ENCODE measurements around the gene RRP1.

Gene RRP1

DNA sequence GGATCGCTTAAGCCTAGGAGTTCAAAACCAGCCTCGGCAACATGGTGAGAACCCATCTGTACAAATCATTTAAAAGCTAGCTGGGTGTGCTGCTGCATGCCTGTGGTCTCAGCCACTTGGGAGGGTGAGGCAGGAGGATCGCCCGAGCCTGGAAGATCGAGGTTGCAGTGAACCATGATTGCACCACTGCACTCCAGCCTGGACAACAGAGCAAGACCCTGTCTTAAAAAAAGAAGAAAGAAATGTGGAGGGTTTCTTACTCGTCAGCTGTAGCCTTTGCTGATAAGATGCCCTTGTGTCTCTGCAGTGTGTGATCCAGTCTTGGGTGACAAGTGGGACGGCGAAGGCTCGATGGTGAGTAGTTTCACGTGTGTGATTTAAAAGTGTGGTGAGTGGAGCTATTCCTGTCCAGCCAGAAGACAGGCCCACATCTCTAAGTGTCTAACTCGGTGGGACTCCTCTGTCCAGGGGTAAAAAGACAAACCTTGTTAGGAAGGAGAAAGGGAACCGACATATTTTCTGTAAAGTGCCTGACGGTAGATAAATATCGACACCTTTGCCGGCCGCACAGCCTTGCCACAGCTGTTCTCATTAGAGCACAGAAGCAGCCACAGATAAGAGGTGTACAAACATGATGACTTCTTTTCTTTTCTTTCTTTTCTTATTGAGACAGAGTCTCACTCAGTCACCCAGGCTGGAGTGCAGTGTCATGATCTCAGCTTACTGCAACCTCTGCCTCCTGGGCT, 43.4 kb upstream of the RRP1 start:
- DNase-seq (ENCODE audit: low read depth) = no peak
- no peak overlapping the region for H3K4me3 ChIP-seq (ENCODE audit: low read depth, low read length)
- TF ChIP-seq, protein P1, sequence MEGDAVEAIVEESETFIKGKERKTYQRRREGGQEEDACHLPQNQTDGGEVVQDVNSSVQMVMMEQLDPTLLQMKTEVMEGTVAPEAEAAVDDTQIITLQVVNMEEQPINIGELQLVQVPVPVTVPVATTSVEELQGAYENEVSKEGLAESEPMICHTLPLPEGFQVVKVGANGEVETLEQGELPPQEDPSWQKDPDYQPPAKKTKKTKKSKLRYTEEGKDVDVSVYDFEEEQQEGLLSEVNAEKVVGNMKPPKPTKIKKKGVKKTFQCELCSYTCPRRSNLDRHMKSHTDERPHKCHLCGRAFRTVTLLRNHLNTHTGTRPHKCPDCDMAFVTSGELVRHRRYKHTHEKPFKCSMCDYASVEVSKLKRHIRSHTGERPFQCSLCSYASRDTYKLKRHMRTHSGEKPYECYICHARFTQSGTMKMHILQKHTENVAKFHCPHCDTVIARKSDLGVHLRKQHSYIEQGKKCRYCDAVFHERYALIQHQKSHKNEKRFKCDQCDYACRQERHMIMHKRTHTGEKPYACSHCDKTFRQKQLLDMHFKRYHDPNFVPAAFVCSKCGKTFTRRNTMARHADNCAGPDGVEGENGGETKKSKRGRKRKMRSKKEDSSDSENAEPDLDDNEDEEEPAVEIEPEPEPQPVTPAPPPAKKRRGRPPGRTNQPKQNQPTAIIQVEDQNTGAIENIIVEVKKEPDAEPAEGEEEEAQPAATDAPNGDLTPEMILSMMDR (IDR thresholded peaks at IDR 0.05; ENCODE audit: control insufficient read depth, extremely low read depth, insufficient read depth) = no peak

DNA sequence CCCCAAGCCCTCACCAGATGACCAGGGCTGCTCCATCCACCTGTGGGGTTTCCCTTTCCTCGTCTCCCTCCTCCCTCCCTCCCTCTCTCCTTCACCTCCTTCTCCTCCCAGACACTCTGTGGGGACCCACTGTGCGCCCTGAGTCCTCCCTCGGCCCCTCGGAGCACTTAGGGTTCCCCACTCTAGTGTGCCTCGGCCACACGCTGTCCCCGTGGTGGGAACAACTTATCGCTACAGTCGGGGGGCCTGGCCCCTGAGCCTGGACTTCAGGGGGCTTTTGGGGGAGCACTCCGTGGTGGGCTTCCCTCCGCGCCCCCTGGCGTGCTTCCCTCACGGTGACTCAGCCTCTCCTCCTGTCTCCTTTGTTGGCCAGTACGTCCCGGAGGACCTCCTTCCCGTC, 40.8 kb upstream of the RRP1 start:
- DNase-seq (ENCODE audit: low read depth) = no peak
- TF ChIP-seq, protein P1 (IDR thresholded peaks at IDR 0.05; ENCODE audit: control insufficient read depth, extremely low read depth, insufficient read depth) = no peak
- H3K4me3 ChIP-seq (ENCODE audit: low read depth, low read length) = no peak overlapping the region

DNA sequence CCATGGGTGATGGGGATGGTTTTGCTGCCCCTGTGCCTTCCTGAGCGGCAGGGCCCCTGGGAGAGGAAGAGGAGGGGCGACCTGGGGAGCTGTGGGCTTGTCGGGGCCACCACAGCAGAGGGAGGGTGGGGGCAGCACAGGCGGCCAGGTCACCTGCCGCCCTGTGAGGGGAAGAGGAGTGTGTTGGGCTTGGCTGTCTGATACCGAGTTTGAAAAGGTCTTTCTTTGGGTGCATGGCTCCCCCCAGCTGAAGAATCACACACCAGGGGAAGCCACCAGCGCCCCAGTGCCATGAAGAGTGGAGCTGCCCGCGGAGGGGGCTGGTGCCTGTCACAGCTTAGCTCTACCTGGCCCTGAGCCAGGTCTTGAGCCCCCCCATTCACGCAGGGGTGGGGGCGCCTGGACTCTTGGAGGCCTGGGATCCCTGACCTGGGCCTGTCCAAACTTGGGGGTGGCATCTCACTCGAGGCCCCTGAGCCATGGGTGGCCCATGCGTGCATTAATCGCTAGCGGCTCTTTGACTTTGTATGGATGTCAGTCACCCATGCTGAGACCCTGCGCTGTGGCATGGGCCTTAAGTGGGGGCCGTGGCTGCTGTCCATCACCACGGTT, 39.6 kb upstream of the RRP1 start:
- no peak overlapping the region for H3K4me3 ChIP-seq (ENCODE audit: low read depth, low read length)
- no peak for DNase-seq (ENCODE audit: low read depth)
- TF ChIP-seq, protein P1 (IDR thresholded peaks at IDR 0.05; ENCODE audit: control insufficient read depth, extremely low read depth, insufficient read depth) = no peak

DNA sequence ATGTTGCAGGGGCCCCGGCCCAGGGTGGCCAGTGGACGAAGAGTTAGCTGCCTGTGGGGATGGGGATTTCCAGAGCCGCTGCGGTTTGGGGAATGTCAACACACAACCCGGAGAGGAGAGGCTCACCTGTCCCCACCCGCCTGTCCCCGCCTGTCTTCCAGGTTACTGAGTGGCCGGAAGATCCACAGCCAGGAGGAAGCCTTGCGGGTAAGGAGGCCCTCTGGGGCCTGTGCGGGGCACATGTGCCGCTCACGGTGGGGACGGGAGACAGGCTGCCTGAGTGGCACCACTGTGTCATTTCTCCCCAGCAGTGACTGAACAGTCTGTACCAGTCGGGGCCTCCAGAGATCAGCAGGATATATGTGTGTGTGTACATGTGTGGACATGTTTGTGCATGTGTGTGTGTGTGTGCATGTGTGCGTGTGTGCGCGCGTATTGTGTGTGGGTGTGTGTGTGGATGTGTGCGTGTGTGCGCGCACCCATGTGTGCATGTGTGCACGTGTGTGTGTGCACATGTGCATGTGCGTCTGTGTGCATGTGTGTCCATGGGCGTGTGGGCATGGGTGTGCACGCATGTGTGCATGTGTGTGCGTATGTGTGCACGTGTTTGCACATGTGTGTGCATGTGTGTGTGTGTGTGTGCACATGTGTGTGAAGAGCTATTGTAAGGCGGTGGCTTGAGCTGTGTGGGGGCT, 38.9 kb upstream of the RRP1 start:
- TF ChIP-seq, protein P1 (IDR thresholded peaks at IDR 0.05; ENCODE audit: control insufficient read depth, extremely low read depth, insufficient read depth) = no peak
- H3K4me3 ChIP-seq (ENCODE audit: low read depth, low read length) = no peak overlapping the region
- DNase-seq (ENCODE audit: low read depth) = no peak

DNA sequence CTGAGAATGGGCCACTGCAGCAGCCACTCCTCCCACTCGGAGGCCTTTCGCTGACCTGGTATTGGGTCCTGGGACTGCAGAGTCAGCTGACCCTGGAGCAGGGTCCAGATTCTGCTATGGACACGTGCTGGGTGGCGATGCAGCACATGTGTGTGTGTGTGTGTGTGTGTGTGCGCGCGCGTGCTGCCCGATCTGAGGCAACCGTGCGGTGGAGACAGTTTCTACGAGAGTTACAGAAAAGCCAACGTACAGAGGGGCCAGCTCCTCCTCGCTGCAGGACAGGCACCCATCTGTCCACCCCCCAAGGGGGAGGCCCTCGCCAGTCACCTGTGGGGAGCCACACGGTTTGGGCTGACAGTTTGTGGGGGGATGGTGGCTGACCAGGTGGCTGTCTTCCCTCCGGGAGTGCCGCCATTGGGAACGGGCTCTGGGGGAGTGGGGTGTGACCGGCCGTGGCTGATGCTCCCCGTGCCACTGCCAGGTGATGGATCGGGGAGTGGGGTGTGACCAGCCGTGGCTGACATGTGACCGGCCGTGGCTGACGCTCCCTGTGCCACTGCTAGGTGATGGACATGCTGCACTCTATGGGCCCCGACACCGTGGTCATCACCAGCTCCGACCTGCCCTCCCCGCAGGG, 37.3 kb upstream of the RRP1 start:
- TF ChIP-seq, protein P1 (IDR thresholded peaks at IDR 0.05; ENCODE audit: control insufficient read depth, extremely low read depth, insufficient read depth) = no peak
- H3K4me3 ChIP-seq (ENCODE audit: low read depth, low read length) = no peak overlapping the region
- no peak for DNase-seq (ENCODE audit: low read depth)

DNA sequence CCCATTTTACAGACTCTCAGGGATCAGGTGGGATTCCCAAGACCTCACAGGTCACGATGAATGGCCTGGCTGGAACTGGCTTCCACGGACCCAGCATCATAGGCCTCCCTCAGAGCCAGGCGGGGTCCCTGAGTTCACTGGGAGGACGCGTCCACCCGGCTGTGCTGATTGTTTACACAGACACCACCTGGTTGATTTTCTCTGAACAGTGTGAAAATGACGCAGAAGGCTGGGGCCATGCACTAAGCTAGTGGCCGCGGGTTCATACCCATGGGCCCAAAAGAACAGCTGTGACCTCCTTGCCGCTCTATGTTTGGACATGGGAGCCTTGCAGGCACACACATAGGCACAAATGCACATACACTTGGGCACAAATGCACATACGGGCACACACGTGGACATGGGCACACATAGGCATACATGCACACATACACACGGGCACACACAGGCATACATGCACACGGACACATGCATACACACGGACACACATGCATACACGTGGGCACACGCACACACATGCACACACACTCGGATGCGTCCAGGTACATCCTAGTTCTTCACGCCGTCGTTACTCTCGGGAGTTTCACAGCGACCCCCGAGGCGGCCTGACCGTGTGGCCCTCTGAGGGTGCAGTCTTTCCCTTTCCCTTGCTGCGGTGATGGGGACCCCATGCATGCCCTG, 36.5 kb upstream of the RRP1 start:
- TF ChIP-seq, protein P1 (IDR thresholded peaks at IDR 0.05; ENCODE audit: control insufficient read depth, extremely low read depth, insufficient read depth) = no peak
- DNase-seq (ENCODE audit: low read depth) = no peak
- no peak overlapping the region for H3K4me3 ChIP-seq (ENCODE audit: low read depth, low read length)

Data from LNCaP clone FGC (cell line).